Neural cell (in vitro differentiated cells): ENCODE data around the gene TEX47. TPM values are rescaled to one million over a fixed set of nuclear protein-coding genes. Genes with fewer than 3 reads are reported as not detected.

Experiments
- H2AFZ ChIP-seq: fragments of 200-600, 300-800 bp; sonication (generic), shearing (Covaris generic); 2 replicates; pipeline ENCODE4 v1.6.0; 2014; ENCODE audit warnings: low read depth, mild to moderate bottlenecking, antibody characterized with exemption, low read length, moderate library complexity
- H3F3A ChIP-seq: fragments of 200-600 bp; shearing (Covaris generic); 2 replicates; pipeline ENCODE4 v1.6.1; 2016; ENCODE audit warnings: mild to moderate bottlenecking, moderate library complexity, mixed read lengths, antibody characterized with exemption, low read length; ENCODE audit not compliant: insufficient read depth, poor library complexity, severe bottlenecking
- H3K27ac ChIP-seq: fragments of 200-600, 300-800 bp; sonication (generic), shearing (Covaris generic); 2 replicates; pipeline ENCODE4 v1.5.1; 2014; ENCODE audit warnings: mild to moderate bottlenecking, low read length, moderate library complexity
- H3K27me3 ChIP-seq: fragments of 300-800, 200-600 bp; sonication (generic), shearing (Covaris generic); 2 replicates; pipeline ENCODE4 v1.6.0; 2014; ENCODE audit warnings: mild to moderate bottlenecking, low read depth, low read length, moderate library complexity; ENCODE audit not compliant: insufficient read depth
- H3K36me3 ChIP-seq: fragments of 300-800, 200-600 bp; sonication (generic), shearing (Covaris generic); 2 replicates; pipeline ENCODE4 v1.5.1; 2014; ENCODE audit warnings: mild to moderate bottlenecking, antibody characterized with exemption, low read length, moderate library complexity; ENCODE audit not compliant: insufficient read depth
- H3K4me2 ChIP-seq: fragments of 300-800, 200-600 bp; sonication (generic), shearing (Covaris generic); 2 replicates; pipeline ENCODE4 v1.6.0; 2014; ENCODE audit warnings: mild to moderate bottlenecking, low read length
- H3K4me3 ChIP-seq: fragments of 300-800, 200-600 bp; sonication (generic), shearing (Covaris generic); 2 replicates; pipeline ENCODE4 v1.5.1; 2014; ENCODE audit warnings: mild to moderate bottlenecking, low read length, moderate library complexity
- H3K79me2 ChIP-seq: fragments of 200-600 bp; shearing (Covaris generic); replicated peaks from 2 replicates; pipeline ENCODE4 v1.6.0; 2014; ENCODE audit warnings: mild to moderate bottlenecking, low read length, moderate library complexity; ENCODE audit not compliant: insufficient read depth
- H3K9ac ChIP-seq: fragments of 300-800, 200-600 bp; sonication (generic), shearing (Covaris generic); 2 replicates; pipeline ENCODE4 v1.6.1; 2016; ENCODE audit warnings: mild to moderate bottlenecking, low read length, mixed read lengths
- H3K9me2 ChIP-seq: fragments of 200-600 bp; shearing (Covaris generic); 2 replicates; pipeline ENCODE4 v1.6.1; 2016; ENCODE audit warnings: mild to moderate bottlenecking, low read length, mixed read lengths; ENCODE audit not compliant: insufficient read depth
- H3K9me3 ChIP-seq: fragments of 200-600, 300-800 bp; sonication (generic), shearing (Covaris generic); 2 replicates; pipeline ENCODE4 v1.6.1; 2016; ENCODE audit warnings: mild to moderate bottlenecking, mixed run types, low read length, moderate library complexity, mixed read lengths
- H4K20me1 ChIP-seq: fragments of 200-600 bp; shearing (Covaris generic); 2 replicates; pipeline ENCODE4 v1.6.1; 2016; ENCODE audit warnings: mild to moderate bottlenecking, mixed run types; ENCODE audit not compliant: insufficient read depth
- CTCF ChIP-seq: fragments of 450-650 bp; IDR thresholded peaks from 2 replicates; pipeline ENCODE4 v1.5.1; 2014; ENCODE audit warnings: antibody characterized with exemption, mild to moderate bottlenecking, moderate library complexity; ENCODE audit not compliant: poor library complexity, severe bottlenecking
- EP300 ChIP-seq: fragments of 450-650 bp; conservative IDR thresholded peaks from 2 replicates; pipeline ENCODE4 v1.6.1; 2014; ENCODE audit warnings: antibody characterized with exemption, mild to moderate bottlenecking, moderate library complexity; ENCODE audit not compliant: poor library complexity, severe bottlenecking
- EZH2 ChIP-seq: fragments of 200-600, 300-800 bp; shearing (Covaris generic), sonication (generic); IDR thresholded peaks from 2 replicates; pipeline ENCODE4 v1.6.1; 2014; ENCODE audit warnings: antibody characterized with exemption, low read length, borderline replicate concordance, mild to moderate bottlenecking; ENCODE audit not compliant: insufficient read depth, poor library complexity, severe bottlenecking
- MXI1 ChIP-seq: fragments of 450-650 bp; conservative IDR thresholded peaks from 2 replicates; pipeline ENCODE4 v1.6.1; 2014; ENCODE audit warnings: antibody characterized with exemption, mild to moderate bottlenecking; ENCODE audit not compliant: poor library complexity, severe bottlenecking
- POLR2AphosphoS5 ChIP-seq: IDR thresholded peaks from 2 replicates; pipeline ENCODE4 v1.6.1; 2012
- RAD21 ChIP-seq: fragments of 450-650 bp; conservative IDR thresholded peaks from 2 replicates; pipeline ENCODE4 v1.6.1; 2014; ENCODE audit warnings: antibody characterized with exemption, mild to moderate bottlenecking, moderate library complexity
- REST ChIP-seq: IDR thresholded peaks from 2 replicates; pipeline ENCODE4 v1.6.1; 2012; ENCODE audit warnings: borderline replicate concordance
- SMC3 ChIP-seq: fragments of 450-650 bp; conservative IDR thresholded peaks from 2 replicates; pipeline ENCODE4 v1.6.1; 2014; ENCODE audit warnings: antibody characterized with exemption, mild to moderate bottlenecking, moderate library complexity; ENCODE audit not compliant: poor library complexity
- TAF1 ChIP-seq: IDR thresholded peaks from 2 replicates; pipeline ENCODE4 v1.6.1; 2012; ENCODE audit warnings: low read depth
- polyA plus RNA-seq: library from polyadenylated mRNA; depleted of rRNA; stranded (reverse); fragments of >200 nt; gene quantifications from 2 replicates; pipeline ENCODE4 v1.2.3, GENCODE V29; 2014

TEX47 gene
- polyA plus RNA-seq, 1 donor from 2014 or later: not detected

GRCh38 chr7:88806280-88807037 lies 10.9 kb upstream of the TEX47 start:
- no peak overlapping the region for H2AFZ ChIP-seq
- H4K20me1 ChIP-seq: no peaks in the 10 kb centered on the region
- no peaks in the 10 kb centered on the region for H3F3A ChIP-seq
- no peaks in the 10 kb centered on the region for H3K27me3 ChIP-seq
- H3K79me2 ChIP-seq: no peaks in the 10 kb centered on the region
- TF ChIP-seq EZH2 (no peak), CTCF (no peak), RAD21 (no peak), EP300 (no peak), POLR2AphosphoS5 (no peak), SMC3 (no peak), MXI1 (no peak), REST (no peak), TAF1 (no peak)
- no peak overlapping the region for H3K9ac ChIP-seq
- no peaks in the 10 kb centered on the region for H3K9me3 ChIP-seq
- H3K27ac ChIP-seq: no peak overlapping the region
- H3K4me2 ChIP-seq: no peak overlapping the region
- H3K36me3 ChIP-seq: no peaks in the 10 kb centered on the region
- H3K9me2 ChIP-seq: no peaks in the 10 kb centered on the region
- H3K4me3 ChIP-seq: no peak overlapping the region

- H3K4me2 ChIP-seq: no peak overlapping the region
These were observed 5.5 kb upstream of the TEX47 start for GRCh38 chr7:88801046-88801445.

More at GRCh38 chr7:88801046-88801445, 5.5 kb upstream of the TEX47 start:
- H3K9me3 ChIP-seq: no peaks in the 10 kb centered on the region
- no peak overlapping the region for H3K4me3 ChIP-seq
- H3K27ac ChIP-seq: no peak overlapping the region
- no peak overlapping the region for H2AFZ ChIP-seq
- TF ChIP-seq EP300: no peak
- no peak for TF ChIP-seq EZH2
- no peak for TF ChIP-seq CTCF
- no peak for TF ChIP-seq RAD21
- TF ChIP-seq REST: no peak
- no peak for TF ChIP-seq POLR2AphosphoS5
- no peak for TF ChIP-seq MXI1
- no peak for TF ChIP-seq SMC3
- no peak for TF ChIP-seq TAF1
- H3K27me3 ChIP-seq: no peaks in the 10 kb centered on the region
- no peaks in the 10 kb centered on the region for H3K9me2 ChIP-seq
- no peak overlapping the region for H3K9ac ChIP-seq
- H4K20me1 ChIP-seq: no peaks in the 10 kb centered on the region
- no peaks in the 10 kb centered on the region for H3K79me2 ChIP-seq
- H3F3A ChIP-seq: no peaks in the 10 kb centered on the region
- no peaks in the 10 kb centered on the region for H3K36me3 ChIP-seq
